ENCODE results near the gene FRY.

GRCh38 chr13:32297206-32297605 is 265.6 kb downstream of the FRY start:
- TF ChIP-seq MAFF (IDR thresholded peaks at IDR 0.05; ENCODE audit: low read length), result no peak
- no peak for TF ChIP-seq HCFC1 (IDR thresholded peaks at IDR 0.05; ENCODE audit: low read depth, low read length)
- TF ChIP-seq CTCF (IDR thresholded peaks at IDR 0.05 in 2 of 3, conservative IDR thresholded peaks at IDR 0.05 in 1 of 3; ENCODE audit: insufficient read depth in 2 of 3, low read depth in 1 of 3, low read length in 3 of 3), result no peak
- TF ChIP-seq CUX1 (CRISPR knock-in tag; IDR thresholded peaks at IDR 0.05), result no peak
- no peak for TF ChIP-seq CREB1 (IDR thresholded peaks at IDR 0.05)
- TF ChIP-seq CREB1 (CRISPR knock-in tag; IDR thresholded peaks at IDR 0.05), result no peak
- TF ChIP-seq CREB3 (tag; conservative IDR thresholded peaks at IDR 0.05; ENCODE audit: low read depth), result no peak
- no peak for TF ChIP-seq PHF21A (IDR thresholded peaks at IDR 0.05; ENCODE audit: borderline replicate concordance, low read depth)
- no peak for TF ChIP-seq NFIC (IDR thresholded peaks at IDR 0.05)

All from K562 (cell line).